GM23248 (cell line): ENCODE results near the gene KMT2A.

Experiments
- EZH2 ChIP-seq: fragments of 200-600 bp; sonication (generic); IDR thresholded peaks from 2 replicates; pipeline ENCODE4 v1.6.1; 2018; ENCODE audit warnings: antibody characterized with exemption, mild to moderate bottlenecking; ENCODE audit not compliant: insufficient read depth, poor library complexity, severe bottlenecking
- EZH2phosphoT487 ChIP-seq: fragments of 200-600 bp; sonication (generic); IDR thresholded peaks from 2 replicates; pipeline ENCODE4 v1.6.1; 2018; ENCODE audit warnings: antibody characterized with exemption, moderate library complexity, mild to moderate bottlenecking, low read depth; ENCODE audit not compliant: insufficient read depth

DNA sequence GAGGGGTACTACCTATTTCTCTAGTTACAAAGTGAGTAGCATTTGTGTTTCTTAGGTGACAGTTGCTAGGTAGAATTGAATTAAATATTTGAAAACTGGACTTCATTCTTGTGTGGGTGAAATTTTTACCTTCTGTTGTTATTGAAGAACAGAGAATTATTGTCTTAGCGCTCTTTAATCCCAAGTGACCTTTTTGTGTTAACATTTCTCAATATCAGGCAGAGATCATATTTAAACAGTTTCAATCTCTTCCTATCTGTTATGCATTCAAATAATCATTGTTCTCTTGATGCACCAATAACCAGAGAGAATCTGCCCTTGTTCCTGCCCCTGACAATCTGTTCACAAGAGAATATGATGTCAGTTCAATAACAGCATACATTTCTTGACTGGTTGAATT, 14.2 kb downstream of the KMT2A start:
- TF ChIP-seq EZH2 (no peak), EZH2phosphoT487 (no peak)
